Activated naive CD4-positive, alpha-beta T cell (primary cell): Measurements from ENCODE around the gene CCDC154.
"Not testable (repeated sequence)": the region's sequence is repeated elsewhere in the genome, so short reads cannot be mapped to it uniquely, and the experiment has no call there.

Experiments
- DNase-seq, 4 experiments: peaks; one replicate each; lab custom pipeline; 2025; lab: John Stamatoyannopoulos, UW

Gene CCDC154

GRCh38 chr16:1443980-1444729 is at the start of gene CCDC154:
CCDC154 (minus strand) TSS chr16:1444556; CDS start chr16:1444322, 234 bp downstream.
- no peak for DNase-seq

- DNase-seq: no peak
Observed at GRCh38 chr16:1493746-1494094, 49.4 kb upstream of the CCDC154 start.

DNA sequence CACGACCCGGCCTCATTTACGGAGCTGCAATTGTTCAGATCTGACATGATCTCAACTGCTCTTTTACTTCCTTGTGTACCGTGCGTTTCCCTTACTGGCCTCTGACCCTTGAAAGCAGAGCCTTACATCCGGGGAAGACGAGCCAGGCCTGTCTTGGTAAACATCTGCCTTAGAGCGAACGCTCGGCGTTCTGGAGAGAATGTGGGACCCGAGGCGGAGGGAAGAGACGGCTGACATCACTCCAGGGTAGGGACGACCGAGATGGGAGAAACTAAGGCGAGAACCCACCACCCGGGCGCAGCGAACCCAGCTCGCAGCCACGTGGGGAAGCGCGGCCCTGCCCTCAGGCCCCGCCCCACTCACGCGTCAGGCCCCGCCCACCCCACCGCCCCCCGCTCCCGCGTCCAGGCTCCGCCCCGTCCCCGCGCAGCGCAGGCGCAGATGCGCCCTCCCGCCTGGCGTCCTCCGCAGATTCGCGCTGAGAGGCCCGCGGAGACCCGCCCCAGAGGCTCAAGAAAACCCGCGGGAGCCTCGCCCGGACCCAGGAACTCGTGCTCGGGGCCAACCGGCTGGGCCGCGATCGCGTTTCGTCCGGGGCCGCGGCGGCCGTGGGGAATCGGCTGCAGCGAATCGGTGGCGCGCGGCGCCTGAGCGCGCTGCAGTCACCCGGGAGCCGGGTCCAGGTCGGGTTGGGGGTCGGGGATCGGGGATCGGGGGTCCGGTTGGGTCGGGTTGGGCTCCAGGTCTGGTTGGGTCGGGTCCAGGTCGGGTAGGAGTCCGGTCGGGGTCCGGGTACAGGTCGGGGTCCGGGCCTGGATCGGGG is 48.8 kb upstream of the CCDC154 start, which contains the start of gene TELO2:
Gene TELO2 (plus strand): TSS at position 438 of the 823 bp plus-strand sequence. CDS start 922 bp downstream, outside the sequence.
- DNase-seq: peak; percentile 77 to 89 (median 84)

DNA sequence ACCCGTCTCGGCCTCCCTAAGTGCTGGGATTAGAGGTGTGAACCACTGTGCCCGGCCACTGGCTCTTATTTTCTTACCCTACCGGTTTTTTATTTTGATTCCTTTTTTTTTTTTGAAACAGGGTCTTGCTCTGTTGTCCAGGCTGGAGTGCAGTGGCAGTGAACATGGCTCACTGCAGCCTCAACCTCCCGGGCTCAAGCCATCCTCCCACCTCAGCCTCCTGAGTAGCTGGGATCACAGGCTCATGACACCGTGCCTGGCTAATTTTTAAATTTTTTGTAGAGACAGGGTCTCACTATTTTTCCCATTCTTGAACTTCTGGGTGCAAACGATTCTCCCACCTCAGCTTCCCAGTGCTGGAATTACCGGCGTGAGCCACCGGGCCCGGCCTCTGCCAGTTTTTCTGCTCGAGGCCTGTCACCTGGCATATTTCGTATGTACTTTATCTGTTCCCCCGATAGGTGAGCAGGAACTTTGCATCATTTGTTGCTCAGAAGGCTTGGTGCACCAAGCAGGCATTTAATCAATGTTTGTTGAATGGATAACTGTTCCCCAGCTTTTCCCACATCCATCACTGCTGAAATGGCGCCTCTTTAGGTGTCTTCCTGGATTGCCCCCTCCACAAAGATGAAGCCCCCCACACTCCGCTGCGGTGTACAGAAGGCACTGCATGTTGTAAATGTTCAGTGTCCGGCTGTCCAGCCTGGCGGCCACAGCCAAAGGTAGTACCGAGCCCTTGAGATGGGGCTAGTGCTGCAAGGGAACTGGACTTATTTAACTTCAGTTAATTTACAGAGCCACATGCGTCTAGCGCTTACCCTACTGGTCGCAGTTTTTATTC is 47.9 kb upstream of the CCDC154 start:
- no peak for DNase-seq

- no peak for DNase-seq
Observed at GRCh38 chr16:1491327-1491726, 47.0 kb upstream of the CCDC154 start.

GRCh38 chr16:1489077-1489476 is 44.7 kb upstream of the CCDC154 start:
- no peak for DNase-seq

GRCh38 chr16:1488619-1489018 is 44.3 kb upstream of the CCDC154 start, which contains the start of gene PTX4:
PTX4 (minus strand) TSS chr16:1488944; CDS start chr16:1488909, 35 bp downstream.
- no peak for DNase-seq

DNA sequence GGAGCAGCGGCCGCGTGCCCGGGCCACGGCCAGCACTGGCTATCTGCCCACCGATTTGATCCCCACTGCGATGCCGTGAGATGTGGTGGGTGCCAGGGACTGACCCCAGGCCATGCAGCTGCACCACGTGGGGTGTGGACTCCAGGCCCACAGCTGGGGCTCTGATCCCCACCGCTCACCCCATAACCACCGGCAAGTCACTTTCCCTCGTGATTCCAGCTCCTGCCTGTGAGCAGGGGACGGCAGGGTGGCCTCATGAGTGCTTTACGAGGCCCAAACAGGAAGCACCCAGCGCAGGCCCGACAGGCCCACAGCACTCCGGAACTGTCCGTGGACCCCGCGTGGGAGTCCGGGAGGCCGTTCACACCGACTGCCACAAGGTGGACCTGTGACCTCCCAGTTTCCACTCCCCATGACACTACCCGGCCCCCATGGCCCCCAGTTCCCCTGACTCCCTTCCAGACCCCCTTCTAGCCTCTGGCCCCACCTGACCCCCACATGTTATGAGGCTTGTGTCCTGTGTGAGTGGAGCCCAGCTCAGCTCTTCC is 43.8 kb upstream of the CCDC154 start:
- no peak for DNase-seq

GRCh38 chr16:1487395-1488053 is 43.2 kb upstream of the CCDC154 start:
- DNase-seq: no peak

GRCh38 chr16:1486551-1487390 is 42.4 kb upstream of the CCDC154 start:
- no peak for DNase-seq

DNA sequence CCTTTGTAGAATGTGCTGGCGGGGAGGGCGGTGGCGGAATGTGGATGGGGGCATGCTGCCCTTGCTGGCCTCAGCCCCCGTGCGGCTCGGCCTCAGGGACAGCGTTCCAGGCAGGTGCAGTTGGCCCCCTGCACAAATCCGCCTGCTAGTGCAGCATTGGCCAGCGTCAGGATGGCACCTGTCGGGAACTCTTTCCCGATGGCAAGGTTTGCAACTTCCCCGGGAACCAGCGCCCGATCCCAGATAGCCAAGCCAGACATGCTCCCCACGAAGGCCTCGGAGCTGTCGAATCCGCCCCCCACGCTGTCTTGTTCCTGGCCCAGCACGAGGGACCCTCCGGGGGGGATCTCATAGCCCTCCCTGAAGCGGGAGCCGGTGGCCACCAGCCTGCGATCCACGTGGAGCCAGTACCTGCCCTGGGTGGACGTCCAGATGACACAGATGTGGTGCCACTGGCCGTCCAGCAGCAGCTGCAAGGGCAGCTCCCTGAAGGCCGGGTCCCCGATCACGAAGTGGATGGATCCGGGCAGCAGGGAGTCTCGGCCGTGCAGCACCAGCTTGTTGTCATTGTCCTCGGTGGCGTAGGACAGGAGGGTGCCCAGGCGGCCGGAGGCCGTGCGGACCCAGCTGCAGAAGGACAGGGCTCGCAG is 41.6 kb upstream of the CCDC154 start:
- DNase-seq: no peak

- DNase-seq: no peak
Observed at GRCh38 chr16:1481906-1482835, 37.8 kb upstream of the CCDC154 start.

DNA sequence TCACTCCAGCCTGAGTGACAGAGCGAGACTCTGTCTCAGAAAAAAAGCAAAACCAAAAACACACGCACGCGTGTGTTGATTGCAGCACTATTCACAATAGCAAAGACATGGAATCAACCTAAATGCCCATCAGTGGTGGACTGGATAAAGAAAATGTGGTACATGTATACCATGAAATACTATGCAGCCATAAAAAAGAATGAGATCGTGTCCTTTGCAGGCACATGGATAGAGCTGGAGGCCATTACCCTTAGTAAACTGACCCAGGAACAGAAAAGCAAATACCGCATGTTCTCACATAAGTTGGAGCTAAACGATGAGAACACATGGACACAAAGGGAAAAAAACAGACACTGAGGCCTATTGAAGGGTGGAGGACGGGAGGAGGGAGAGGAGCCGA is 34.6 kb upstream of the CCDC154 start:
- DNase-seq: not testable (repeated sequence)

DNA sequence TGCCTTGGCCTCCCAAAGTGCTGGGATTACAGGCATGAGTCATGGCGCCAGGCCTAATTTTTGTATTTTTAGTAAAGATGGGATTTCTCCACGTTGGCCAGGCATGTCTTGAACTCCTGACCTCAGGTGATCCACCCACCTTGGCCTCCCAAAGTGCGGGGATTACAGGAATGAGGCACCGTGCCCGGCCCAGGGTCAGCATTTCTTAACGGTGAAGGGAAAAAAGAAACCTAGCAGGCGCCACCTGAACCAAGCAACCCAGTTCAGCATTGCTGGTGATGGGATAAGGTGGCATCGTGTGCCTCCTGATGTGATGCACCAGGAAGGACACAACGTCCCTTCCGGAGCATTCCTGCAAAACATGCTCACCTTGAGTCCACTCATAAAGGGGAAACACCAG is 32.7 kb upstream of the CCDC154 start:
- no peak for DNase-seq

DNA sequence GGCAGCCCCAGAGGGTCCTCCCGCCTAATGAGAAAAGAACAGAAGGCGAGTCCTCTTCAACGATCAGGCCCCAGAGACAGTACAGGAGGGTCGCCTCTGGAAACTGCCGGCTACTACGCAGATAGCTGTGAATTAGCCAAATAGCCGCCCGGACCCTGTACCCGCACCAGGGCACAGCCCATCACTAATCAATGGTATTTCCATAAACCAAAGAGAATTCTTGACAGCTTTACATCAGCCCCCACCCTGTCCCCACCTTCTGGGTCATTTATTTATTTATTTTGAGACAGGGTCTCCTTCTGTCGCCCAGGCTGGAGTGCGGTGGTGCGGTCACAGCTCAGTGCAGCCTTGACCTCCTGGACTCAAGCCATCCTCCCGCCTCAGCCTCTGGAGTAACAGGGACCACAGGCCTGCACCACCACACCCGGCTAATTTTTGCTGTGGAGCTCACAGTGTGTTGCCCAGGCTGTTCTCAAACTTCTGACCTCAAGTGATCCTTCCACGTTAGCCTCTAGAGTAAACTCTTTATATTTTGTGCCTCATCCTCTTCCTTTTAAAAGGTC is 31.3 kb upstream of the CCDC154 start:
- DNase-seq: no peak

GRCh38 chr16:1474796-1475551 is 30.6 kb upstream of the CCDC154 start, which contains the start of gene CLCN7:
CLCN7 (minus strand) TSS chr16:1475028; CDS start chr16:1474974, 54 bp downstream.
- peak; percentile 54 to 84 (median 74) for DNase-seq

DNA sequence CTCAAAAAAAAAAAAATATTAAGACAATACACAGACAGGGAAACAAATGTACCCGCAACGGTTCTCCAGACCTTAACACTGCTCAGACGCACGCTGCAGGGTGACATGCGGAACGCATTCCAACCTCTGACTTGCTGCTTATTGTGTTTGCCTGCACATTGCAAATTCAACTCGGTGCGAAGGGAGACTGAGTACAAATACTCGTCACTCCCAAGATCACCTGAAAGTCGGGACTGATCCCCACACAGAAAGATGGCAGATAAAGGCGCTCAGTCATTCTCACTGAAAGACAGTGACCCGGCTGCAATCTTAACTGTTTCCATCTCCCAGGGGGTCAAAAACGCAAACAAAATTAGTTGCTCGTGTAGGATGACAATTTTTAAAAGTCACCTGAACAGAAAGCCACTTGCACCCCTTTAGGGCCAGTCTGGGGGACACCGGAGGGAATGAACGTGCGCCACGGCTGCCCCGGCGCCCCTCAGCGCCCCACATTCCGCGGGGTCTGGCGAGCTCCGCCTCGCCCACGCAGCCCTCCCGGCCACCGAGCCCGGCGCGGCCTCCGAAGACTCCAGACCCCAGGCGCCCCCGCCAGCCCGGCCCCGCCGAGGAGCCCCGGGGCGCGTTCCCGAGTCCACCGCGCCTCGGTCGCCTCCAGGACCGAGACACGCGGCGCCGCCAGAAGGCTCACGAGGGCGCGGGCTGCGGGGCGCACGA is 29.9 kb upstream of the CCDC154 start:
- DNase-seq: no peak
